ENCODE data around the gene TMEM97.
"Not testable (repeated sequence)": the region's sequence is repeated elsewhere in the genome, so short reads cannot be mapped to it uniquely, and the experiment has no call there.

Gene TMEM97

GRCh38 chr17:28338056-28338768, 19.2 kb downstream of the TMEM97 start:
- no peaks in the 10 kb centered on the region for H3K27me3 ChIP-seq
- no peak for TF ChIP-seq Cebpa-rat (IDR thresholded peaks at IDR 0.05)
- no peak overlapping the region for H3K27ac ChIP-seq
- no peak overlapping the region for H3K4me3 ChIP-seq
- peaks cover 0 to 48% (median 31%) of the 10 kb centered on the region in 11 experiments; a peak in 14 of 22 replicates for H4K20me1 ChIP-seq
- peaks cover 33 to 50% (median 40%) of the 10 kb centered on the region in 11 experiments for H3K36me3 ChIP-seq
- H3K4me2 ChIP-seq, result no peak overlapping the region
- no peaks in the 10 kb centered on the region for H3K9me3 ChIP-seq (replicated peaks in 1 of 11)
- peak overlapping the region in 1 of 11 experiments; percentile 7; a peak in 1 of 22 replicates for H3K9ac ChIP-seq
- H3K4me1 ChIP-seq, result peaks cover 28 to 38% (median 32%) of the 10 kb centered on the region in 10 experiments

GRCh38 chr17:28338769-28339212, 19.8 kb downstream of the TMEM97 start:
- H3K36me3 ChIP-seq, result peaks cover 36 to 56% (median 44%) of the 10 kb centered on the region in 11 experiments
- not testable (repeated sequence) for H3K4me3 ChIP-seq; H3K27me3 ChIP-seq; H3K27ac ChIP-seq; H3K4me2 ChIP-seq; H3K9me3 ChIP-seq (replicated peaks in 1 of 11)
- 0 out of 22 replicates have a peak overlapping the region, but pooled peaks of 1 of the 11 experiments have one; percentile 7 for H3K9ac ChIP-seq
- H4K20me1 ChIP-seq, result peaks cover 0 to 44% (median 33%) of the 10 kb centered on the region in 11 experiments; a peak in 14 of 22 replicates
- H3K4me1 ChIP-seq, result peaks cover 23 to 32% (median 26%) of the 10 kb centered on the region in 10 experiments

- peaks cover 42 to 62% (median 50%) of the 10 kb centered on the region in 11 experiments for H3K36me3 ChIP-seq
- H3K27me3 ChIP-seq, result no peaks in the 10 kb centered on the region
- TF ChIP-seq Cebpa-rat (IDR thresholded peaks at IDR 0.05), result no peak
- H4K20me1 ChIP-seq, result peaks cover 0 to 47% (median 38%) of the 10 kb centered on the region in 11 experiments; a peak in 14 of 22 replicates
- H3K9ac ChIP-seq, result no peak overlapping the region
- H3K4me2 ChIP-seq, result no peak overlapping the region
- peaks cover 16 to 26% (median 20%) of the 10 kb centered on the region in 10 experiments for H3K4me1 ChIP-seq
- no peak overlapping the region for H3K4me3 ChIP-seq
- no peaks in the 10 kb centered on the region for H3K9me3 ChIP-seq (replicated peaks in 1 of 11)
- H3K27ac ChIP-seq, result no peak overlapping the region
These were observed 20.4 kb downstream of the TMEM97 start for GRCh38 chr17:28339431-28339830.

GRCh38 chr17:28340374-28340773, 21.4 kb downstream of the TMEM97 start:
- H3K9ac ChIP-seq, result no peak overlapping the region; a peak in 1 of 22 replicates
- H3K4me2 ChIP-seq, result no peak overlapping the region
- H3K27ac ChIP-seq, result no peak overlapping the region
- H4K20me1 ChIP-seq, result peaks cover 0 to 56% (median 43%) of the 10 kb centered on the region in 11 experiments; a peak in 14 of 22 replicates
- H3K36me3 ChIP-seq, result peaks cover 52 to 72% (median 60%) of the 10 kb centered on the region in 11 experiments
- H3K27me3 ChIP-seq, result no peaks in the 10 kb centered on the region
- H3K4me3 ChIP-seq, result no peak overlapping the region
- H3K4me1 ChIP-seq, result peaks cover 12 to 32% (median 15%) of the 10 kb centered on the region in 10 experiments
- no peak for TF ChIP-seq Cebpa-rat (IDR thresholded peaks at IDR 0.05)
- H3K9me3 ChIP-seq (replicated peaks in 1 of 11), result no peaks in the 10 kb centered on the region

GRCh38 chr17:28341516-28341915, 22.5 kb downstream of the TMEM97 start:
- Histone ChIP-seq H3K9ac (no peak overlapping the region), H3K4me1 (peaks cover 7 to 29% (median 10%) of the 10 kb centered on the region in 10 experiments), H3K4me3 (no peak overlapping the region), H3K36me3 (peaks cover 63 to 83% (median 71%) of the 10 kb centered on the region in 11 experiments), H4K20me1 (peaks cover 0 to 66% (median 49%) of the 10 kb centered on the region in 11 experiments; a peak in 14 of 22 replicates), H3K27ac (no peak overlapping the region), H3K27me3 (no peaks in the 10 kb centered on the region), H3K4me2 (no peak overlapping the region), H3K9me3 (replicated peaks in 1 of 11) (no peaks in the 10 kb centered on the region)
- TF ChIP-seq Cebpa-rat (IDR thresholded peaks at IDR 0.05), result no peak

- H4K20me1 ChIP-seq, result peaks cover 0 to 68% (median 49%) of the 10 kb centered on the region in 11 experiments; a peak in 14 of 22 replicates
- no peak overlapping the region for H3K27ac ChIP-seq
- peaks cover 71 to 91% (median 79%) of the 10 kb centered on the region in 11 experiments for H3K36me3 ChIP-seq
- no peak for TF ChIP-seq Cebpa-rat (IDR thresholded peaks at IDR 0.05)
- H3K4me3 ChIP-seq, result no peak overlapping the region
- no peaks in the 10 kb centered on the region for H3K27me3 ChIP-seq
- H3K9ac ChIP-seq, result no peak overlapping the region
- H3K4me2 ChIP-seq, result no peak overlapping the region
- H3K4me1 ChIP-seq, result peaks cover 0 to 21% (median 2%) of the 10 kb centered on the region in 10 experiments; a peak in 12 of 20 replicates
- H3K9me3 ChIP-seq (replicated peaks in 1 of 11), result no peaks in the 10 kb centered on the region
These were observed 23.3 kb downstream of the TMEM97 start for GRCh38 chr17:28342313-28342712.

GRCh38 chr17:28343491-28343932, 24.5 kb downstream of the TMEM97 start:
- H3K27me3 ChIP-seq, result no peaks in the 10 kb centered on the region
- no peak overlapping the region; a peak in 1 of 22 replicates for H3K27ac ChIP-seq
- no peak for TF ChIP-seq Cebpa-rat (IDR thresholded peaks at IDR 0.05)
- peaks cover 0 to 11% (median 0%) of the 10 kb centered on the region in 10 experiments; a peak in 3 of 20 replicates for H3K4me1 ChIP-seq
- peaks cover 83 to 100% (median 91%) of the 10 kb centered on the region in 11 experiments for H3K36me3 ChIP-seq
- no peaks in the 10 kb centered on the region for H3K9me3 ChIP-seq (replicated peaks in 1 of 11)
- no peak overlapping the region for H3K4me3 ChIP-seq
- H3K9ac ChIP-seq, result no peak overlapping the region
- peaks cover 0 to 71% (median 44%) of the 10 kb centered on the region in 11 experiments; a peak in 14 of 22 replicates for H4K20me1 ChIP-seq
- H3K4me2 ChIP-seq, result no peak overlapping the region

- Histone ChIP-seq H3K4me2 (no peak overlapping the region), H4K20me1 (peaks cover 0 to 69% (median 39%) of the 10 kb centered on the region in 11 experiments; a peak in 13 of 22 replicates), H3K27me3 (no peaks in the 10 kb centered on the region), H3K4me3 (no peak overlapping the region), H3K27ac (no peak overlapping the region; a peak in 1 of 22 replicates), H3K36me3 (peaks cover 88 to 100% (median 96%) of the 10 kb centered on the region in 11 experiments), H3K9ac (no peak overlapping the region), H3K4me1 (peaks cover 0 to 11% (median 0%) of the 10 kb centered on the region in 10 experiments; a peak in 2 of 20 replicates), H3K9me3 (replicated peaks in 1 of 11) (no peaks in the 10 kb centered on the region)
- no peak for TF ChIP-seq Cebpa-rat (IDR thresholded peaks at IDR 0.05)
These were observed 25.0 kb downstream of the TMEM97 start for GRCh38 chr17:28344011-28344410.

- peaks cover 93 to 100% (median 97%) of the 10 kb centered on the region in 11 experiments for H3K36me3 ChIP-seq
- H3K4me3 ChIP-seq, result no peak overlapping the region
- no peak for TF ChIP-seq Cebpa-rat (IDR thresholded peaks at IDR 0.05)
- peaks cover 0 to 69% (median 37%) of the 10 kb centered on the region in 11 experiments; a peak in 12 of 22 replicates for H4K20me1 ChIP-seq
- H3K9me3 ChIP-seq (replicated peaks in 1 of 11), result no peaks in the 10 kb centered on the region
- no peak overlapping the region for H3K9ac ChIP-seq
- no peak overlapping the region for H3K27ac ChIP-seq
- H3K4me2 ChIP-seq, result no peak overlapping the region
- no peaks in the 10 kb centered on the region for H3K27me3 ChIP-seq
- peaks cover 0 to 11% (median 0%) of the 10 kb centered on the region in 10 experiments; a peak in 2 of 20 replicates for H3K4me1 ChIP-seq
These were observed 25.5 kb downstream of the TMEM97 start for GRCh38 chr17:28344435-28344901.
